Suprapubic skin (tissue), 4 donors: ENCODE measurements around the gene MCTP1.

ENCODE experiments used
- POLR2A ChIP-seq, 2 donors: fragments of 450-650 bp; IDR thresholded peaks; one replicate each; pipeline ENCODE4 v1.6.1; 2017; ENCODE audit warnings: antibody characterized with exemption in 2 of 2, mild to moderate bottlenecking in 2 of 2, moderate library complexity in 2 of 2
- POLR2AphosphoS5 ChIP-seq, 3 donors: sonication (generic); formaldehyde crosslinking; IDR thresholded peaks; one replicate each; pipeline ENCODE4 v1.6.1; 2017; ENCODE audit warnings: antibody characterized with exemption in 3 of 3
- TF ChIP-seq, protein P1 (sequence below), 2 donors: fragments of 200-600 bp in 1 of 2; fragments of 450-650 bp in 1 of 2; sonication (generic) in 1 of 2; IDR thresholded peaks; one replicate each; pipeline ENCODE4 v1.5.1; 2016 to 2019; ENCODE audit warnings: antibody characterized with exemption in 2 of 2, mild to moderate bottlenecking in 1 of 2, moderate library complexity in 1 of 2

DNA sequence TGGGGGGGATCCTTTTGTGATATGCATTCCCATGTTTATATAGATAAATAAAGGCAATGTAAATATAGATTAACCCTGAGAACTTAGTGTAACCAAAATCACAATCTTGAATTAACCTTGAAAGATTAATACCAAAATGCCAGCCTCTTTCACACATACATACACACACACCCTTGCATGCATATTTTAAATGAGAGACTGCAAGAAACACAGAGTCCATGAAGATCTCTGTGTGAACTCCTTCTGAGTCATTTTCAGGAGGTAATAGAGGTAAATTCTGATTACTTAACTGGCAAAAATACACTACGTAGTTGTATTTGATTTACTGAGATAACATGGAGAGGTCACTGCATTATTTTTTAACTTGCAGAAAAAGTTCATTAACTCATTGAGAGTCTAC, 548.4 kb downstream of the MCTP1 start:
- TF ChIP-seq POLR2AphosphoS5 (IDR thresholded peaks at IDR 0.05) (no peak), POLR2A (IDR thresholded peaks at IDR 0.05) (no peak)
- TF ChIP-seq, protein P1, sequence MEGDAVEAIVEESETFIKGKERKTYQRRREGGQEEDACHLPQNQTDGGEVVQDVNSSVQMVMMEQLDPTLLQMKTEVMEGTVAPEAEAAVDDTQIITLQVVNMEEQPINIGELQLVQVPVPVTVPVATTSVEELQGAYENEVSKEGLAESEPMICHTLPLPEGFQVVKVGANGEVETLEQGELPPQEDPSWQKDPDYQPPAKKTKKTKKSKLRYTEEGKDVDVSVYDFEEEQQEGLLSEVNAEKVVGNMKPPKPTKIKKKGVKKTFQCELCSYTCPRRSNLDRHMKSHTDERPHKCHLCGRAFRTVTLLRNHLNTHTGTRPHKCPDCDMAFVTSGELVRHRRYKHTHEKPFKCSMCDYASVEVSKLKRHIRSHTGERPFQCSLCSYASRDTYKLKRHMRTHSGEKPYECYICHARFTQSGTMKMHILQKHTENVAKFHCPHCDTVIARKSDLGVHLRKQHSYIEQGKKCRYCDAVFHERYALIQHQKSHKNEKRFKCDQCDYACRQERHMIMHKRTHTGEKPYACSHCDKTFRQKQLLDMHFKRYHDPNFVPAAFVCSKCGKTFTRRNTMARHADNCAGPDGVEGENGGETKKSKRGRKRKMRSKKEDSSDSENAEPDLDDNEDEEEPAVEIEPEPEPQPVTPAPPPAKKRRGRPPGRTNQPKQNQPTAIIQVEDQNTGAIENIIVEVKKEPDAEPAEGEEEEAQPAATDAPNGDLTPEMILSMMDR (IDR thresholded peaks at IDR 0.05) = no peak
